G401.6 (cell line): ENCODE measurements around the gene B4GALNT4.
"Not testable (repeated sequence)": the region's sequence is repeated elsewhere in the genome, so short reads cannot be mapped to it uniquely, and the experiment has no call there.

ENCODE experiments used
- FAIRE-seq: peaks from 2 replicates; lab custom pipeline; 2012; peaks lifted over from hg19 to GRCh38; lab: Jason Lieb, UNC

The B4GALNT4 gene

DNA sequence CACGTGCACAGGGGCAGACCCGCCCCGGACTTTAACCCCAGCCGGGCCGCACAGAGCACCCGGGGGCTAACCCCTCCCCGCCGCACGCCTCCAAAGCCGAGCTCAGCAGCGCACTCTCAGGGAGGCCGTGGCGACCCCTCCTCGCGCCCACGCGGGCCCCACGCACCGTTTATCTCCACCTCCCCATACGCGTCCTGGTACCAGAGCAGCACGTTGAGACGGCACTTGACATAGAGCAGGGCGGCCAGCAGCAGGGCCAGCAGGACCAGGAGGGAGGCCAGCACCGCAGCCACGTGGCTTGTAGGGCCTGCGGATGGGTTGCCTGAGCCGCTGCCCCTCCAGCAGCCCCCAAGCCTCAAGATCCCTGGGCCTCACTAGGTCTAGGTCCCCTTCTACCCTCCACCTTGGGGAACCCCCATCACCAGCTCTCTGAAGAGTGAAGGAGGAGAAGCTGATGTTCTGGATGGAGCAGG, 38.4 kb downstream of the B4GALNT4 start:
- FAIRE-seq, result no peak

DNA sequence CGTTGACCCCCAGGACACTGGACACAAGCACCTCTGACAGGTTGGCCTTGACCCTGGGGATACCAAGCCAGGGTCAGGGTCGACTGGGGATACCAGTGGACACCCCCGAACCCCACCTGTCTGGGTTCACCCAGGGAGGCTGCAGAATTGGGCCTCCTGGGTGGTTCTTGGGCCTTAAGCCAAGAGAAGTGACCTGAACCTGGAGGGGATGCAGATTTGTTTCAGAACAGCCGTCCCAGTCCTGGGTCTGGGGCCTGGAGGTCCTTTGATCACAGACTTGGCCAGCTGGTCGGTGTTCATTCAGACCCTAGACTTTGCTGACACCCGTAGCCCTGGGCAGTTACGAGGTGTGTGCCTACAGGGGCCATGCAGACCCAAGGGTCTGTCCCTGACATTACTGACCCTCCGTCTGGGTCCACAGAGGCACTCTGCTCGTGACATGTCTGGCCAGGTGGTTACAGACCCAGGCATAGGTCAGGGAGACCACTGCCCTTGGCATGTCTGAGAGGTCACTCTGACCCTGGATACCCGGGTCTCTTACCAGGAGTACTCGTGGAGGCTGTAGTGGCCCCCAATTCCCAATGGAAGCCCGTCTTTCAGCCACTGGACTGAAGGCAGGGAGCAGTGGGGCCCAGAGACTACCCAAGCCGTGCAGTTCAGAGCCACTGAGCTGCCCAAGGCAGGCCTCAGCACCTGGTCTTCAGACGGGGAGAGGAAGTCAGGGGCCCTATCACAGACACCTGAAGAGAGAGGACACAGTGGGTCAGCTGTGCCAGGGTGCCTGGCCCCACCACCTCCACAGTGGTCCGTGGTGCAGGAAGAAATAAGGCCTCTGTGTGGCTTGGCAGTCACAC, 39.1 kb downstream of the B4GALNT4 start:
- FAIRE-seq, result no peak

DNA sequence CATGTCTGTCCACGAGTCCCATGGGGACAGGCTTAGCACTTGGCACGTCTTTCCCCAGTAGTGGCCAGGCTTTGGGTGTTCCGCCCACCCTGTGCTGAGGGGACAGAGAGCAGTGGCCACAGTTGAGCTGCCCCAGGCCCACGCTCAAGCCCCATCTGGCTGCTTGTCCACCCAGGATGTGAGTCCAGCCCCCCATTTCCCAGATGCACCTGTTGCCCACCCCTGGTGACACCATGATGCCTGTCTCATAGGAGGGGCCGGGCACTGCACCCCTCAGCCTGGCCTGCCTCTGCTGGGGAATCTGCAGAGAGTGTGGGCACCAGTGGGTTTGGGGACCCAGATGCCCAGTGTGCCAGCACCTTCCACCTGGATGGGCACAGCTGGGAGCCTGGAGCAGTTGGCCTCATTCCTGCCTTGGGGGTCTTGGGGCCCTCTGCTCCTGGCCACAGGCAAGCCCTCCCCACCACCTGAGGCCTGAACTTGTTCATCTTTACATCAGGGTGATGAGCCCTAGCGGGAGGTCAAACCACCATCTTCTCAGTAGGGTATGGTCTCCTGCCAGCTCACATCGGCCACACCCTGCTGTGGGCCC, 39.8 kb downstream of the B4GALNT4 start:
- no peak for FAIRE-seq

DNA sequence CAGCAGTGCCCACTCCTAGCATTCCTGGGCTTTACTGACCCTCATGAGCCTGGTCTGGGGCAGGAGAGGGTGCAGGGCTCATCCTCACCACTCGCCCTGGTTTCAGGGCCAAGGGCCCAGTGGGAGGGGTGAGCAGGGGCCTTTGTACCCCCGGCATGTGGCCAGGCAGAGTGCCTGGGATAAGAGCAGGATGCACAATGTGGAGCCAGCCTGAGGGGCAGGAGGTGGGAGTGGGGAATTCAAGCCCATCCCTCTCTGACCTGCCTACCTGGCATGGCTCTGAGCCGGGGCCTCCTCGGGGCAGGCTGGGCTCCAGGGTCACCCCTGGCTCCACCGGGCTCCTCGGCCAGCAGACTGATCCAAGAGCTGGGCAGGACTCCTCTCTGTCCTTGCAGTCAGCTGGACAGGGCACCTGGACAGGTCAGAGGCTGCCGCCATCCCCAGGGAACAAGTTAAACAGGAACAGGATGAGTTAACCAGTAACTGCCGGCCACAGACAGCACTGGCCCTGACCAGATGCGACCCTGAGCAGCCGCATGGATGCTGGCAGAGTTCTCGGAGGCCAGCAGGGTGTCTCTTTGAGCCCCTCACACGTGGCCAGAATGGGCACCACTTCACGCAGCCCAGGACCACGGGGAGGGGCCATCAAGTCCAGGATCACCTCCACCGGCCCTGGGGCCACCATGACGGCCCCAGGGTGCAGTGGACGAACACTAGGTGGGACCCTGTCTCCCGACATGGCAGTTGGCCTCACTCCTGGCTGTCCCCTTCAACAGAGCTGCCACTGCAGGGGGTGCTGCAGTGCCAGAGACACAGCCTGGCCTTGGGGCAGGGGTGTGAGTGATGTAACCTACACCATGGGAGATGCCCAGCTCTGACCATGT, 40.5 kb downstream of the B4GALNT4 start:
- no peak for FAIRE-seq

DNA sequence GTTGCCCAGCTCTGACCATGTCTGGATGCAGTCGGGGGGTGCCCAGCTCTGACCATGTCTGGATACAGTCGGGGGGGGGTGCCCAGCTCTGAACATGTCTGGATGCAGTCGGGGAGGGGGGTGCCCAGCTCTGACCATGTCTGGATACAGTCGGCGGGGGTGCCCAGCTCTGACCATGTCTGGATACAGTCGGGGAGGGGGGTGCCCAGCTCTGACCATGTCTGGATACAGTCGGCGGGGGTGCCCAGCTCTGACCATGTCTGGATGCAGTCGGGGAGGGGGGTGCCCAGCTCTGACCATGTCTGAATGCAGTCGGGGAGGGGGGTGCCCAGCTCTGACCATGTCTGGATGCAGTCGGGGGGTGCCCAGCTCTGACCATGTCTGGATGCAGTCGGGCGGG, 41.4 kb downstream of the B4GALNT4 start:
- not testable (repeated sequence) for FAIRE-seq

DNA sequence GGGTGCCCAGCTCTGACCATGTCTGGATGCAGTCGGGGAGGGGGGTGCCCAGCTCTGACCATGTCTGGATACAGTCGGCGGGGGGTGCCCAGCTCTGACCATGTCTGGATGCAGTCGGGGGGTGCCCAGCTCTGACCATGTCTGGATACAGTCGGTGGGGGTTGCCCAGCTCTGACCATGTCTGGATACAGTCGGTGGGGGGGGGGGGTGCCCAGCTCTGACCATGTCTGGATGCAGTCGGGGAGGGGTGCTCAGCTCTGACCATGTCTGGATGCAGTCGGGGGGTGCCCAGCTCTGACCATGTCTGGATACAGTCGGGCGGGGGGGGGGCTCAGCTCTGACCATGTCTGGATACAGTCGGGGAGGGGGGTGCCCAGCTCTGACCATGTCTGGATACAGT, 42.2 kb downstream of the B4GALNT4 start:
- not testable (repeated sequence) for FAIRE-seq

DNA sequence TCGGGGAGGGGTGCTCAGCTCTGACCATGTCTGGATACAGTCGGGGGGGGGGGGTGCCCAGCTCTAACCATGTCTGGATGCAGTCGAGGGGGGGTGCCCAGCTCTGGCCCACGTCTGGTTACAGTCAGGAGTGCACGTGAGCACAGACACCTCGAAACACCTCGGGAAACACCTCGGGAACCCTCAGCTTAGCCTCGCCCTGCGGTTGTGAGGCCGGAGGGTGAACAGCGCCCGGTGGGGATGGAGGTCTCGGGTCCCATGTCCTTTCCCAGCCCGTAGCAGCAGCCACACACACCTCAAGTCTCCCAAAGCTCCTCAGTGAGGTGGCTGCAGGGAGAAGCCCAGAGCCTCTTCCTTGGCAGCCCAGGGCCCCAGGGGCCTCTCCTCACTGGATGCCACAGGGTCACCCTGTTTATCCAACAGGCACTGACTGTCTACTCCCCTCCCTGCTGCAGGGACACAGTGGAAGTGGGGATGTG, 43.4 kb downstream of the B4GALNT4 start:
- FAIRE-seq, result no peak

DNA sequence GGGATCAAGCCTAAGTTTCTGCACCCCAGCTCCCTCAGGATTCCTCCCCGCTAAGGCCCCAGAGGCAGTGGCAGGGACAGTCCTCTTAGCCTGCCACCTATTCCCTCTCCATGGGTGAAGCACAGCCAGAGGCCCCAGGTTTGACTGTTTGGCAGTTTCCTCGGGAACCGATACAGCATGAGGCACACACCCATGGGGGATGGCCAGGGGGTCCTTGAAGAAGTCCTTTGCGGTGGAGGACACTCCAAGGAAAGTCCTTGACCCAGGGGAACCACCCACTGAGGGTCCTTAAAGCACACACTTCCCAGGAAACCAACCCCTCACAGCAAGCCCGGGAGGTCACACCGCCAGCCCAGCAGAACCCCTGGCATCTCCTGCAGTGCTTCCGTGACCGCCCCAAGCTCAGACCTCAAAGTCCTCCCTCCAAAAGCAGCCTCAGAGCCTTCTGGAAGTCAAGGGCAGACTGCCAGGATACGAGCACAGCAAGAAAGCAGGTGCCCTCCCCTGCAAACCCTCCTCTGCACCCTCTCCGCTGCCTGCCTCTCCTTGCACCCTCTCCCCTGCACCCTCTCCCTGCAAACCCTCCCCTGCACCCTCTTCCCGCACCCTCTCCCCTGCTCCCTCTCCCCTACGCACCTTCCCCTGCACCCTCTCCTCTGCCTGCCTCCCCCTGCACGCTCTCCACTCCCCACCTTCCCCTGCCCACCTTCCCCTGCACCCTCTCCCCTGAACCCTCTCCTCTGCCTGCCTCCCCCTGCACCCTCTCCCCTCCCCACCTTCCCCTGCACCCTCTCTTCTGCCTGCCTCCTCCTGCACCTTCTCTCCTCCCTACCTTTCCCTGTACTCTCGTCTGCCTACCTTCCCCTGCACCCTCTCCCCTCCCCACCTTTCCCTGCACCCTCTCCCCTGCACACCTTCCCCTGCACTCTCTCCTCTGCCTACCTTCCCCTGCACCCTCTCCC, 44.1 kb downstream of the B4GALNT4 start:
- no peak for FAIRE-seq

DNA sequence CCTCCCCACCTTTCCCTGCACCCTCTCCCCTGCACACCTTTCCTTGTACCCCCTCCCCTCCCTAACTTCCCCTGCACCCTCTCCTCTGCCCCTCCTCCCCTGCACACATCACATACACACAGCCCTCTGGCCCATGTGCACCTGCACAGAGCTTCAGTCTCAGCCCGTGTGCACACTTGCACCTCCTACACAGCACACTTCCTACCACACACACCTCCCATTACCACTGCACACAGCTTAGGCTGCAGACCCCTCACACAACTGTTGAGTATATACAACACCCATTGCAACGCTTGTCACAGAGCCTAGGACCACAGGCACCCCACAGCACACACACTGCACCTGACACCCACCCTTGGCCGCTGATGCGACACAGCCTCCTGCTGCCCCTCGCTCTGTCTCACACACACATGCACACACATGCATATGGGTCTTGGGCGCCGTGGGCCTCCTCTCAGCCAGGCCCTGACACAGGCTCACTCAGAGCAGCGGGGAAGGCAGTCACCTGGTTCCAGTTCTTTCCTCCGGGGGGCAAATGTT, 45.1 kb downstream of the B4GALNT4 start:
- FAIRE-seq, result no peak

DNA sequence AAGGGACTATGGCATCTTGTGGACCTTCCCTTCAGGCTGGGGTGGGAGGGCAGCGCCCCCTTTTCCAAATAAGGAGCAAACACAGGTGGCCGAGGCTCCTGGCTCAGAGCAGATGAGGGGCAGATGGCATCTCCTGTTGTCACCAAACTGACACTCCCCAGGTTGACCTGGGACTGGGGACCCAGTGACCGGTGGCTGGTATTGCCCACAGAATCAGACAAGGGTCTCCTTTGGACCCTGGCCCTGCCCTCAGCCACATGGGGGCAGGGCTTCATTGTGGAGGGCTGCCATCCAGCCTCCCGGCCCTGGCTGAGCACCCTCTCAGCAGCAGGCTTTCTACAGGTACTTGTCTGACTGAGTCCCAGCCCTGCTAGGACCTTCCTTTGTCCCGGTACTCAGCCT, 46.3 kb downstream of the B4GALNT4 start:
- FAIRE-seq, result no peak

DNA sequence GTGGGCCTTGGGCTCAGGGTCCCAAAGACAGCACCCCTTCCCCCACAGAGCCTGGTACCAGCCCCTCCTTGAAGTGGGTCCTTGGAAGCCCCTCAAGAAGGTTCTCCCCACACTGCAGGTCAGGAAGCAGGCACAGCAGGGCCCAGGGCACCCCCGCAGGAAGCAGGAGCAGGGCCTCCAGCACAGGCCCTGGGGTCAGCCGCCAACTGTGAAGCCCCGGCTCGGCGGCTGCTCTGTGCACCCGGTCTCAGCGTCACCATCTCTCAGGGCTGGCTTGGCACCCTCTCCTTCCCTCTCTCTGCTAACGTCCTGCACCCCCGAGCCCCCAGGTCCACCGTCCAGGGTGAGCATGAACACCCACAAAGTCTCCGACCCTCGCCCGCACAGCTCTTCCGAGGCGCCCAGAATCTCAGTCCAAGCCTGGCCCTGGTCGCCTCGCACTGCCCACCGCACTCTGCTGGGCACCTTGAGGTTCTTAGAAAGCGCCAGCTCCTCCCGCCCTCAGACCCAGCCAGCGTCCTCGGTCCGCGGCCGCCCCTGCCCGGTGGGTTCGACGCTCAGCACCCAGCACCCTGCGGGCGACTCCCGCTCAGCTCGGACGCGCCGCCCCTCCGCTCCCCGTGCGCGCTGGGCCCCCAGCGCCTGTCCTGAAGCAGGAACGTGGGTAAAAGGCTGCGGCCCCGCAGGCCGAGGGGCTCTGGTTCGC, 46.9 kb downstream of the B4GALNT4 start:
- no peak for FAIRE-seq

DNA sequence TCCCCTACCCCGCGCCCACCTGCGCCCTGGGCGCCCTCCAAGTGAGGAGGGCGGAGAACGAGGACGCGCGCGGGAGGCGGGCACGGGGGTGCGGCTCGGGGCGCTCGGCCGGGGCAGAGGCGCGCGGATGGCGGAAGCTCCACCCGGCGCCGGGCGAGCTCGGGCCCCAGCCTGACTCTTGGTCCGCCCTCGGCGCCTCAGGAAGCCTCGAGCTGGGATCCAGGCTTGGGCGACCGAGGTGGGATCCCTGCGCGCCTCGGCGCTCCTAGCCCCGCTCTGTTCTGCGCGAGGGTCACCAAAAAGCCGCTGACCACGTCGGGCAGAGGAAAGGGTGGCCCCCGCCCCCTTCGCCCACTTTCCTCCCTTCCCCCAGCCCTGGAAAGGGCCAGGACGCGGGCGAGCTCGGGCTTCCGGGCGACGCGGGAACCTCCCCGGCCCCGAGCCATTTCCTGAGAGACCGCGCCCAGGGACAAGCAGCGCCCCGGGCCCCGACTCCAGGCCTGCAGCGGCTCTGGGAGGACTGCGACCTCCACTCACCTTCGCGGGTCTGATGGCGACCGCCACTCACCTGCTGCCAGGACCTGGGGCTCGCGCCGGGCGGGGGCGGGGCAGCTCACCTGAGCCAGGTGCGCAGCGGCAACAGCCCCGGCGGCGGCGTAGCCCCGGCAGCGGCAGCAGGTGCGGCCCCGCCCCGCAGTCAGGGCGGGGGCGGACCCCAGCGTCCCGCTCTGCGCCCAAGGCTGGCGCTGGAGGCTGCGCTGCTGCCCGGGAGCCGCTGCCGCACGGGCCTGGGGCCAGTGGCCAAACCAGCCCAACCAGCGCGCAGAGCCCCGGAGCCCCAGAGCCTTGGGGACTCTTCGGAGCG, 47.7 kb downstream of the B4GALNT4 start:
- FAIRE-seq, result no peak

DNA sequence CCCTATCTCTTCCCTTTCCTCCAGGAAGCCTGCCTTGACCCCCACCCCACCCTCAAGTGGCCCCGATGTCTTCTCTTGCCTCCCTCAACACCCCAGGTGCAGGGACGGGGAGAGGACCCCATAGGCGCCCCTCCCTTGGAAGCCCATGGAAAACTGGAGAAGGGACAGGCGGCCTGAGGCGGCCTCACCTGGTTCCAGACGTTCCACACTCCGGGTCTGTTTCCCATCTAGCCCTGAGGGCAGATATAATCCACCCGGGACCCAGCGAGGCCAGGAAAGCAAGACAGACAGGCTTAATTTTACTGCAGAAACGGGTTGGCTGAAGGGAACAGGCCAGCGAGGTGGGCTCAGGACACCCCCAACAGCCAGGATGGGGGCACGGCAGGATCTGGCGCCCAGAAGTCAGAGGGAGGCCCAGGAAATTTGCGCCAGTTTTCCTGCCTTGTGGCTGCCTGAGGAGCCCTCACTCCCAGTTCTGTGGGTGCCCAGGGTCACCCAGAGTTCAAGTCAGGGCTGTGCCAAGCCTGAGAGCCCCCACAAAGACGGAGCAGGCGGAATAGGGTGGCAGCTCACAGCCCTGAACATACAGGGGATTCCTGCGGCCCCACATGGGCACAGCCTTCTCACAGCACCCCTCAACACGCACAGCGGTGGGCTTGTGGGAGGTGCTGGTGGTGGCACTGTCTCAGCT, 48.5 kb downstream of the B4GALNT4 start:
- FAIRE-seq, result no peak

DNA sequence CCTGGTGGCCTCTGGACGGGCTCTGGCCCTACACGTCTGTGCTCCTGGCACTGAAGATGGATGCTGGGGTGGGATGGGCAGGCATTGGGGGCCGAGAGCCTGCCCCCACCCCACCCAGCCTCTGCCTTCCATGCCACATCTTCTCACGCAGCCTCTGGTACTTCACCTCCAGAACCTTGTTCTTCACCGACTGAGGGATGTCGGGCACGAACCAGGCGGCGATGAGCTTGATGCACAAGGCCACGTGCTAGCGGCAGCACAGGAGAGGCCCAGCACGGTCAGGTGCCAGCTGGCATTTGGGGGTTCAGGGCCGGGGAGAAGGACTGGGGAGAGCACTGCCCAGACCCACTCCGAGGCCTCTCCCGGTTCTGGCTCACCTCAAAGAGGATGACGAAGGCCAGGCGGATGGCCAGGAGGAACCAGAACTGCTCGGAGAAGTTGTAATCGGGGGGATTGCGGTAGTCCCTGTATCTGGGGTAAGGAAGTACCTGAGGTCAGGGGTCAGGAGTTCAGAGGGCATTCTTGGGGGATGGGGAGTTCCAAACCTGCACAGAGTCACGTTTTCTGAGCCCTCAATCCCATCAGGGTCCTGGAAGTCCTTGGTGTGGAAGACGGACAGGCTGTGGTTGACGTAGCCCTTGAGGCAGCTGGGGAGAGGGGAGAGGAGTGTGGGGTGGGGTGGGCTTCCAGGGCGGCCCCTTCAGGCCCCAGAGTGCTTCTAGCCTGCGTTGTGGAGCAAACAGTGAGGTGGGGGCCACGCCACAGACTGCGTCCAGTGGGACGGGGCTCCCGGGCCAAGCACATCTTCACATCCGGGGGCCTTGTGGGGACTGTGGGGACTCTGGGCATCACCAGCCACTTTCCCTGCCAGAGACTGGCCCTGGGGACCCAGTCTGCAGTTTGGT, 49.3 kb downstream of the B4GALNT4 start:
- FAIRE-seq, result no peak

DNA sequence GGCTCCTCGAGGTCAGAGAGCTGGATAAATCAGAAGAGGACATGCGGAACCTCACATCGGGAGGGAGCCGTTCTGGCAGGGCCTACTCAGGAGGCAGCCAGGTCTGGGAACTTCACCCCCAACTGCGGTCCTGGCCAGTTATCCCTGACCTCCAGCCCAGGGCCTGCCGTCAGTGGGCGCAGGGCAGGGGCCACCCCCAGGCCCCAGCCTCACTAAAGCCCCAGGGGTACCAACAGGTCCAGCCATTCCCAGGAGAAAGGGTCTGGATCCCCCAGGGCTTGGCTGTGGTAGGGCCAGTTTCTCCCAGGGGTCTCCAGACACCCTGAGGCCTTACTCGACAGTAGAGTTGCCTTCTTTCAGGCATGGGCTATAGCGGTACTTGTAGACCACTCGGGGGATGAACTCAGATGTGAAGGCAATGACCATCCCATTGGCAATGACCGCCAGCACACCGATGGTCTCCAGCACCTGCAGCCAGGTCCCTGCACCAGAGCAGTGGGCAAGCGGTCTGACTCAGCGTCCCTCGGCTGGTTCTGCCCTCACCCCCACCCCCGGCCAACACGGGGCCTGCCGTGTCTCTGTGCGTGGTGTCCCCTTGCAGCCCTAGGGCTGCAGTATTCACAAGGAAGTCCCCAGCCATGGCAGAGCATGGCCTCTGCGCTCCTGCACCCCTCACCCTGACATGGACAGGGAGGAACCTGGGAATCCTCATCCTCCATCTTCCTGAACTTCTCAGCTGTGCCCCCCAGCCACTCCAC, 50.1 kb downstream of the B4GALNT4 start:
- FAIRE-seq, result no peak

DNA sequence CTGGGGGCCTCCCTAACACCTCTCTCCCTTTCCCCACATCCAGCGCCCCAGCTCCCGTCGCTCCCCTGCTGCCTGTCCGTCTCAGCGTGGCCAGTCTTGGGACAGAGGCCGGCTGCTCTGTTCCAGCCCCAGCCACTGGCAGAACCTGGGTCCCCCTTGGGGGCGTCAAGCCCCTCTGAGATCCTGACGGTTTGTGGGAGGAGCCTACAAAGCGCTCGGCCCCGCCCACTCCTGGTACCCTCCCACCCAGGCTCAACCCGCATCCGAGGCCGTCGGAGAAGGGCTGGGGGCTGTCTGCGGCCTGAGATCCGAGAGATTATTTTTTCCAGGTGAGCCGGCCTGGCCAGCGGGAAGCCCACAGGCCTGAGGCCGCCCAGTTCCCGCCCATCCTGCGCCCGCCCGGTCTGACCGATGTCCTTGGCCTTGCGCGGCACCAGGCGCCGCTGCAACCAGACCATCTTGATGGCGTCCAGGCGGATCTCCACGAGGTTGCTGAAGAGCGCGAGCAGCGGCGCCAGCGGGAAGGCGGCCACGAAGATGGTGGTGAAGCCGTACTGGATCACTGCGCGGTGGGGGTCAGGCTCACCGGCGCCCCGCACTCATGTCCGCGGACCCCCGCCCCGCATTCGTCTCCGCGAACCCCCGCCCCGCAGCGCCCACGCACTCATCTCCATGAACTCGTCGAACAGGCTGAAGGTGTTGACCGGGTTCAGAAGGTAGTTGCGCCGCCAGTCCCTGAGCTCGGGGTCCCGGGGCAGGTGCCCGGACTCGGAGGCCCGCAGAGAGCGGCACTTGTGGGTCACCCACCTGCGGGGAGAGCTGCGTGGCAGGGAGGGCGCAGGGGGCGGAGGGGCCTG, 51.0 kb downstream of the B4GALNT4 start:
- no peak for FAIRE-seq
